Sigmoid colon (tissue), 4 donors: ENCODE data around the gene TRA2A.

Experiments
- POLR2A ChIP-seq, 2 donors: fragments of 450-650 bp; IDR thresholded peaks; one replicate each; pipeline ENCODE4 v1.6.1; 2016; ENCODE audit warnings: antibody characterized with exemption in 2 of 2, mild to moderate bottlenecking in 2 of 2, moderate library complexity in 2 of 2
- POLR2AphosphoS5 ChIP-seq, 4 donors: sonication (generic); formaldehyde crosslinking; IDR thresholded peaks; one replicate each; pipeline ENCODE4 v1.6.1; 2017; ENCODE audit warnings: antibody characterized with exemption in 4 of 4
- TF ChIP-seq, protein P1 (sequence below), 4 experiments: fragments of 450-650 bp in 3 of 4; fragments of 200-600 bp in 1 of 4; IDR thresholded peaks; one replicate each; pipeline ENCODE4 v1.5.1; 2016 to 2019; ENCODE audit warnings: antibody characterized with exemption in 4 of 4, mild to moderate bottlenecking in 3 of 4, moderate library complexity in 2 of 4

DNA sequence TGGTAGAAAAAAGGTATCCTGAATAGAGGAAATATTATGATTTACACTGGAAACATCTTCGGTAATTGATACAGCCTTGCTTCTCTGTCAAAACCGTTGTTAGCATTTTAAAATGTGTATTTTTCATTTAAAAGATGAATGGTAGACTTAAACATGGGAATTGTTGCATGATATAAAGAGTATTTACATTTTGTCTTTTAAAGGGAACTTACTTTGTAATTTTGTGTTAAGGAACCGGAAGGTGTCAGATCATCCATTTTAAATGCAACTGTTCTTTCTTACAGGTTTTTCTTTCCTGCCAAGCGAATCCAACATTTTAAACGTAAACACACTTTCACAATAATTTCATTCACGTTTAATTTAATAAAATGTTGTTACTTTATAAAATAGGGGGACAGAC is 59.7 kb downstream of the TRA2A start:
- no peak for TF ChIP-seq POLR2A (IDR thresholded peaks at IDR 0.05)
- TF ChIP-seq, protein P1, sequence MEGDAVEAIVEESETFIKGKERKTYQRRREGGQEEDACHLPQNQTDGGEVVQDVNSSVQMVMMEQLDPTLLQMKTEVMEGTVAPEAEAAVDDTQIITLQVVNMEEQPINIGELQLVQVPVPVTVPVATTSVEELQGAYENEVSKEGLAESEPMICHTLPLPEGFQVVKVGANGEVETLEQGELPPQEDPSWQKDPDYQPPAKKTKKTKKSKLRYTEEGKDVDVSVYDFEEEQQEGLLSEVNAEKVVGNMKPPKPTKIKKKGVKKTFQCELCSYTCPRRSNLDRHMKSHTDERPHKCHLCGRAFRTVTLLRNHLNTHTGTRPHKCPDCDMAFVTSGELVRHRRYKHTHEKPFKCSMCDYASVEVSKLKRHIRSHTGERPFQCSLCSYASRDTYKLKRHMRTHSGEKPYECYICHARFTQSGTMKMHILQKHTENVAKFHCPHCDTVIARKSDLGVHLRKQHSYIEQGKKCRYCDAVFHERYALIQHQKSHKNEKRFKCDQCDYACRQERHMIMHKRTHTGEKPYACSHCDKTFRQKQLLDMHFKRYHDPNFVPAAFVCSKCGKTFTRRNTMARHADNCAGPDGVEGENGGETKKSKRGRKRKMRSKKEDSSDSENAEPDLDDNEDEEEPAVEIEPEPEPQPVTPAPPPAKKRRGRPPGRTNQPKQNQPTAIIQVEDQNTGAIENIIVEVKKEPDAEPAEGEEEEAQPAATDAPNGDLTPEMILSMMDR (IDR thresholded peaks at IDR 0.05) = no peak
- TF ChIP-seq POLR2AphosphoS5 (IDR thresholded peaks at IDR 0.05) = peak in 1 of 4 donors; percentile 59
